Prostate gland (tissue), 2 donors: ENCODE data around the gene PIK3CD. TPM values are rescaled to one million over a fixed set of nuclear protein-coding genes. Genes with fewer than 3 reads are reported as not detected.

Source experiments
- DNase-seq: peaks from one replicate; pipeline ENCODE4 v3.0.0-alpha.2; 2019; ENCODE audit warnings: low spot score
- H3K27ac ChIP-seq, 2 donors: fragments of 200-600 bp; sonication (generic); 2 replicates each; pipeline ENCODE4 v1.5.1; 2017 to 2019
- H3K27me3 ChIP-seq: fragments of 200-600 bp; sonication (generic); replicated peaks from 2 replicates; pipeline ENCODE4 v1.5.1; 2019; ENCODE audit not compliant: insufficient read depth
- H3K36me3 ChIP-seq, 2 donors: fragments of 200-600 bp; sonication (generic); 1 replicate in 1 of 2; 2 replicates in 1 of 2; pipeline versions ENCODE4 v1.5.1 to v1.8.1; 2017 to 2019
- H3K4me1 ChIP-seq: fragments of 200-600 bp; sonication (generic); replicated peaks from 2 replicates; pipeline ENCODE4 v1.5.1; 2019
- H3K4me3 ChIP-seq, 2 donors: fragments of 200-600 bp; sonication (generic); 2 replicates each; pipeline ENCODE4 v1.5.1; 2017 to 2019
- H3K9me3 ChIP-seq: fragments of 200-600 bp; sonication (generic); 2 replicates; pipeline ENCODE4 v1.5.1; 2017
- CTCF ChIP-seq, 4 experiments: fragments of 200-600 bp in 2 of 4; fragments of 450-650 bp in 2 of 4; sonication (generic) in 2 of 4; IDR thresholded peaks; 1 replicate in 3 of 4; 2 replicates in 1 of 4; pipeline ENCODE4 v1.5.1; 2016 to 2019; ENCODE audit warnings: antibody characterized with exemption in 4 of 4, mild to moderate bottlenecking in 2 of 4, moderate library complexity in 2 of 4
- POLR2A ChIP-seq: fragments of 450-650 bp; IDR thresholded peaks from one replicate; pipeline ENCODE4 v1.6.1; 2016; ENCODE audit warnings: antibody characterized with exemption, mild to moderate bottlenecking
- POLR2AphosphoS5 ChIP-seq: sonication (generic); formaldehyde crosslinking; IDR thresholded peaks from one replicate; pipeline ENCODE4 v1.6.1; 2017; ENCODE audit warnings: antibody characterized with exemption
- WGBS: methylation state at CpG from one replicate; pipeline ENCODE4 v1.1.5; 2018; 5-methylcytosine and 5-hydroxymethylcytosine counted together
- intact Hi-C: fragments of 100-400 bp; cut with DNase I; formaldehyde crosslinking; loops from one replicate; pipeline ENCODE4 v1.14.2; 2022
- total RNA-seq, 2 donors: library from RNA; depleted of rRNA; stranded (reverse); fragments of >200 nt; gene quantifications; one replicate each; pipeline ENCODE4 v1.1.0, GENCODE V29; 2016

Gene PIK3CD
- total RNA-seq, 2 donors from 2014 or later = 5.3 to 12.9 TPM

- Histone ChIP-seq H3K27ac (no peak overlapping the region), H3K4me3 (no peak overlapping the region), H3K4me1 (no peaks in the 10 kb centered on the region), H3K9me3 (no peaks in the 10 kb centered on the region), H3K36me3 (peaks cover 33 to 52% of the 10 kb centered on the region in 2 donors), H3K27me3 (no peaks in the 10 kb centered on the region)
- intact Hi-C loops = no loop called here
- 85% methylated on average over 19 of the region's 19 CpGs for WGBS
- TF ChIP-seq CTCF (IDR thresholded peaks at IDR 0.05) = no peak
- no peak for TF ChIP-seq POLR2AphosphoS5
- TF ChIP-seq POLR2A = no peak
- no peak for DNase-seq
Measured at GRCh38 chr1:9735800-9736199, 84.3 kb downstream of the PIK3CD start.

GRCh38 chr1:9736241-9736640 is 84.7 kb downstream of the PIK3CD start:
- no peak for TF ChIP-seq POLR2AphosphoS5
- no peak for TF ChIP-seq CTCF (IDR thresholded peaks at IDR 0.05)
- TF ChIP-seq POLR2A = no peak
- intact Hi-C loops = no loop called here
- H3K36me3 ChIP-seq = peaks cover 29 to 47% of the 10 kb centered on the region in 2 donors
- H3K27ac ChIP-seq = no peak overlapping the region
- no peaks in the 10 kb centered on the region for H3K9me3 ChIP-seq
- WGBS = 85% methylated on average over 5 of the region's 5 CpGs
- H3K4me1 ChIP-seq = no peaks in the 10 kb centered on the region
- no peak for DNase-seq
- no peak overlapping the region for H3K4me3 ChIP-seq
- H3K27me3 ChIP-seq = no peaks in the 10 kb centered on the region

- intact Hi-C loops = no loop called here
- Histone ChIP-seq H3K4me1 (no peaks in the 10 kb centered on the region), H3K27ac (no peak overlapping the region), H3K9me3 (no peaks in the 10 kb centered on the region), H3K27me3 (no peaks in the 10 kb centered on the region), H3K36me3 (peaks cover 22 to 41% of the 10 kb centered on the region in 2 donors), H3K4me3 (no peak overlapping the region)
- TF ChIP-seq POLR2AphosphoS5 (no peak), CTCF (IDR thresholded peaks at IDR 0.05) (no peak), POLR2A (no peak)
- no peak for DNase-seq
- WGBS = 75% methylated on average over 9 of the region's 9 CpGs
Measured at GRCh38 chr1:9737057-9737456, 85.5 kb downstream of the PIK3CD start.

GRCh38 chr1:9737671-9738070 is 86.1 kb downstream of the PIK3CD start:
- no peak for TF ChIP-seq POLR2AphosphoS5
- no peak for TF ChIP-seq CTCF (IDR thresholded peaks at IDR 0.05)
- no peak for TF ChIP-seq POLR2A
- no peaks in the 10 kb centered on the region for H3K27me3 ChIP-seq
- no peak for DNase-seq
- H3K4me1 ChIP-seq = no peaks in the 10 kb centered on the region
- peaks cover 19 to 36% of the 10 kb centered on the region in 2 donors for H3K36me3 ChIP-seq
- intact Hi-C loops = no loop called here
- H3K4me3 ChIP-seq = no peak overlapping the region
- no peak overlapping the region for H3K27ac ChIP-seq
- WGBS = 76% methylated on average over 10 of the region's 10 CpGs
- H3K9me3 ChIP-seq = no peaks in the 10 kb centered on the region

GRCh38 chr1:9744106-9744799 is 92.7 kb downstream of the PIK3CD start:
- no peaks in the 10 kb centered on the region for H3K4me1 ChIP-seq
- TF ChIP-seq CTCF (IDR thresholded peaks at IDR 0.05) (no peak), POLR2AphosphoS5 (no peak), POLR2A (no peak)
- intact Hi-C loops = no loop called here
- no peaks in the 10 kb centered on the region for H3K9me3 ChIP-seq
- DNase-seq = no peak
- 95% methylated on average over 28 of the region's 28 CpGs for WGBS
- no peaks in the 10 kb centered on the region for H3K27me3 ChIP-seq
- H3K4me3 ChIP-seq = no peak overlapping the region
- no peak overlapping the region for H3K27ac ChIP-seq
- H3K36me3 ChIP-seq = peaks cover 0 to 17% of the 10 kb centered on the region in 2 donors
